ENCODE results near the gene LDB3.
"Not testable (repeated sequence)": the region's sequence is repeated elsewhere in the genome, so short reads cannot be mapped to it uniquely, and the experiment has no call there.

Gene LDB3

GRCh38 chr10:86732771-86733170 is 64.5 kb downstream of the LDB3 start:
- H3K4me3 ChIP-seq, result no peak overlapping the region
- H3K4me2 ChIP-seq, result no peak overlapping the region
- no peak for TF ChIP-seq Cebpa-rat (IDR thresholded peaks at IDR 0.05)
- H3K36me3 ChIP-seq, result no peaks in the 10 kb centered on the region
- no peaks in the 10 kb centered on the region for H3K9me3 ChIP-seq (replicated peaks in 1 of 11)
- H4K20me1 ChIP-seq, result no peaks in the 10 kb centered on the region; a peak in 1 of 22 replicates
- no peak overlapping the region for H3K27ac ChIP-seq
- peaks cover 0 to 16% (median 6%) of the 10 kb centered on the region in 11 experiments; a peak in 8 of 22 replicates for H3K27me3 ChIP-seq
- no peaks in the 10 kb centered on the region; a peak in 1 of 20 replicates for H3K4me1 ChIP-seq
- H3K9ac ChIP-seq, result no peak overlapping the region

- H3K9ac ChIP-seq, result no peak overlapping the region
- no peaks in the 10 kb centered on the region for H3K36me3 ChIP-seq
- H3K4me2 ChIP-seq, result no peak overlapping the region
- H3K4me3 ChIP-seq, result no peak overlapping the region
- H4K20me1 ChIP-seq, result no peaks in the 10 kb centered on the region; a peak in 1 of 22 replicates
- TF ChIP-seq Cebpa-rat (IDR thresholded peaks at IDR 0.05), result no peak
- H3K27ac ChIP-seq, result no peak overlapping the region
- peaks cover 0 to 20% (median 9%) of the 10 kb centered on the region in 11 experiments; a peak in 8 of 22 replicates for H3K27me3 ChIP-seq
- H3K9me3 ChIP-seq (replicated peaks in 1 of 11), result no peaks in the 10 kb centered on the region
- H3K4me1 ChIP-seq, result no peaks in the 10 kb centered on the region; a peak in 1 of 20 replicates
These were observed 65.0 kb downstream of the LDB3 start for GRCh38 chr10:86733260-86733671.

- Histone ChIP-seq H3K27me3 (peaks cover 0 to 24% (median 9%) of the 10 kb centered on the region in 11 experiments; a peak in 9 of 22 replicates), H3K4me2 (no peak overlapping the region), H3K9ac (no peak overlapping the region), H4K20me1 (no peaks in the 10 kb centered on the region; a peak in 1 of 22 replicates), H3K4me3 (no peak overlapping the region), H3K9me3 (replicated peaks in 1 of 11) (no peaks in the 10 kb centered on the region), H3K4me1 (no peaks in the 10 kb centered on the region; a peak in 1 of 20 replicates), H3K27ac (no peak overlapping the region), H3K36me3 (no peaks in the 10 kb centered on the region)
- TF ChIP-seq Cebpa-rat (IDR thresholded peaks at IDR 0.05), result no peak
These were observed 66.1 kb downstream of the LDB3 start for GRCh38 chr10:86734207-86734988.

GRCh38 chr10:86735278-86735677 is 67.0 kb downstream of the LDB3 start:
- H3K27ac ChIP-seq; H3K36me3 ChIP-seq; H3K9me3 ChIP-seq (replicated peaks in 1 of 11); H3K4me1 ChIP-seq; H4K20me1 ChIP-seq; H3K9ac ChIP-seq; H3K4me3 ChIP-seq; H3K4me2 ChIP-seq: not testable (repeated sequence)
- H3K27me3 ChIP-seq, result peaks cover 0 to 31% (median 9%) of the 10 kb centered on the region in 11 experiments; a peak in 11 of 22 replicates

GRCh38 chr10:86742230-86742629 is 73.9 kb downstream of the LDB3 start:
- Histone ChIP-seq H3K4me1 (peaks cover 0 to 3% (median under 1%) of the 10 kb centered on the region in 10 experiments; a peak in 6 of 20 replicates), H3K27me3 (peaks cover 52 to 85% (median 62%) of the 10 kb centered on the region in 11 experiments), H3K9me3 (replicated peaks in 1 of 11) (no peaks in the 10 kb centered on the region), H4K20me1 (peaks cover 0 to 16% (median under 1%) of the 10 kb centered on the region in 11 experiments; a peak in 6 of 22 replicates), H3K9ac (no peak overlapping the region), H3K27ac (no peak overlapping the region), H3K4me3 (no peak overlapping the region), H3K36me3 (no peaks in the 10 kb centered on the region), H3K4me2 (no peak overlapping the region)
- no peak for TF ChIP-seq Cebpa-rat (IDR thresholded peaks at IDR 0.05)

GRCh38 chr10:86744067-86744725 is 75.9 kb downstream of the LDB3 start:
- no peak for TF ChIP-seq Cebpa-rat (IDR thresholded peaks at IDR 0.05)
- Histone ChIP-seq H3K36me3 (no peaks in the 10 kb centered on the region), H3K27me3 (peaks cover 67 to 98% (median 79%) of the 10 kb centered on the region in 11 experiments), H3K27ac (no peak overlapping the region), H4K20me1 (peaks cover 0 to 26% (median 6%) of the 10 kb centered on the region in 11 experiments; a peak in 7 of 22 replicates), H3K9ac (no peak overlapping the region), H3K4me3 (no peak overlapping the region), H3K9me3 (replicated peaks in 1 of 11) (no peaks in the 10 kb centered on the region), H3K4me2 (no peak overlapping the region), H3K4me1 (peaks cover 4 to 13% (median 10%) of the 10 kb centered on the region in 10 experiments; a peak in 14 of 20 replicates)

GRCh38 chr10:86747796-86748581 is 79.7 kb downstream of the LDB3 start:
- peak overlapping the region; percentile 7 to 58 (median 28); a peak in 16 of 22 replicates for H3K4me2 ChIP-seq
- no peaks in the 10 kb centered on the region for H3K36me3 ChIP-seq
- H3K9ac ChIP-seq, result no peak overlapping the region
- no peak overlapping the region for H3K4me3 ChIP-seq
- peaks cover 89 to 100% (median 96%) of the 10 kb centered on the region in 11 experiments for H3K27me3 ChIP-seq
- H3K9me3 ChIP-seq (replicated peaks in 1 of 11), result peaks cover 0 to 4% (median 0%) of the 10 kb centered on the region in 11 experiments; a peak in 1 of 22 replicates
- 0 out of 22 replicates have a peak, but pooled peaks of 1 of the 11 experiments have one; percentile 12 for TF ChIP-seq Cebpa-rat (IDR thresholded peaks at IDR 0.05)
- H3K27ac ChIP-seq, result no peak overlapping the region
- H3K4me1 ChIP-seq, result peaks cover 4 to 18% (median 11%) of the 10 kb centered on the region in 10 experiments; a peak in 15 of 20 replicates
- H4K20me1 ChIP-seq, result peaks cover 0 to 26% (median 6%) of the 10 kb centered on the region in 11 experiments; a peak in 8 of 22 replicates

- peak in 4 of 11 experiments; percentile 12 to 71 (median 46); a peak in 2 of 22 replicates for TF ChIP-seq Cebpa-rat (IDR thresholded peaks at IDR 0.05)
- H3K27ac ChIP-seq, result no peak overlapping the region
- no peak overlapping the region for H3K4me3 ChIP-seq
- H4K20me1 ChIP-seq, result peaks cover 0 to 27% (median 9%) of the 10 kb centered on the region in 11 experiments; a peak in 9 of 22 replicates
- H3K4me1 ChIP-seq, result peaks cover 4 to 23% (median 14%) of the 10 kb centered on the region in 10 experiments; a peak in 15 of 20 replicates
- peaks cover 93 to 100% (median 96%) of the 10 kb centered on the region in 11 experiments for H3K27me3 ChIP-seq
- peaks cover 0 to 4% (median 0%) of the 10 kb centered on the region in 11 experiments; a peak in 1 of 22 replicates for H3K9me3 ChIP-seq (replicated peaks in 1 of 11)
- H3K4me2 ChIP-seq, result no peak overlapping the region
- no peak overlapping the region for H3K9ac ChIP-seq
- H3K36me3 ChIP-seq, result no peaks in the 10 kb centered on the region
These were observed 81.5 kb downstream of the LDB3 start for GRCh38 chr10:86749854-86750253.

All from BLaER1 treated with 17β-estradiol and CSF1 and Interleukin-3, amounts not matched to agents 10 nM and 100 nM (cell line).